HG03064 (cell line): ENCODE measurements around the gene ACO2.

Source experiments
- ATAC-seq: cut with Tn5 transposase; IDR thresholded peaks from one replicate; pipeline ENCODE4 v1.9.1; 2021; ENCODE audit warnings: low read depth; ENCODE audit not compliant: unreplicated experiment

ACO2 gene

GRCh38 chr22:41487037-41487935 lies 18.4 kb downstream of the ACO2 start:
- ATAC-seq: no peak

GRCh38 chr22:41488076-41488475 lies 19.2 kb downstream of the ACO2 start:
- no peak for ATAC-seq

GRCh38 chr22:41488596-41489385 lies 19.9 kb downstream of the ACO2 start:
- ATAC-seq: no peak

DNA sequence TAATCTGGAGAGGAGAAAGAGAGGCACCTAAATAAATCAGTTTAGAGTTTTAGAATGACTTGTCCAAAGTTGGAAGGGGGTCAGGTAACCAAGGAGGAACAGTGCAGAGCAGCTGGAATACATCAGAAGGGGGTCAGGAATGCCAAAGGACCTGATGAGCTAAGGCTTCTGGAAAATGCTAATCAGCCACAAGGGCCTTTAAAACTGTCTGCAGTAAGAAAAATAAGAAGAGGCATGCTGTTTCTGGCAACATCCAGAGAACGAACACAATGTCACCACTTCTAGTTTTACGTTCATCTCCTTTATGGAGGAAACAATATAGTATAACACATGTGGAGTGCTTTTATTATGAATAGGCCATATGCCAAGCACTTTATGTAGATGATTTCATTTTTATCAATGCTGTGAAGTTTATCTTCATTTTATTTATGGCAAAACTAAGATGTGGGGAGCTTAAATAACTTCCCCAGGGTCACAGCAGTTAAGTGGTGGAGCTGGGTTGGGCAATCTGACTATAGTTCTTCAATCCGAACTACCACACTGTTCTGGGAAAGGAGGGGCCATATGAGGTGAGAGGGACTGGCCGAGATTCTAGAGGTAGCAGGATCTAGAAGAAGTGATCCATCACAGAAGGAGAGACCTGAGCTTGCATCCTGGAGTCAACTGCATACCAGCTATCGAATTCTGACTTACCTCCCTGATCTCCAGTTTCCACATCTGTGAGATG lies 22.6 kb downstream of the ACO2 start:
- ATAC-seq: no peak

GRCh38 chr22:41498303-41498835 lies 29.5 kb downstream of the ACO2 start:
- no peak for ATAC-seq

GRCh38 chr22:41499624-41500280 lies 30.8 kb downstream of the ACO2 start:
- no peak for ATAC-seq

DNA sequence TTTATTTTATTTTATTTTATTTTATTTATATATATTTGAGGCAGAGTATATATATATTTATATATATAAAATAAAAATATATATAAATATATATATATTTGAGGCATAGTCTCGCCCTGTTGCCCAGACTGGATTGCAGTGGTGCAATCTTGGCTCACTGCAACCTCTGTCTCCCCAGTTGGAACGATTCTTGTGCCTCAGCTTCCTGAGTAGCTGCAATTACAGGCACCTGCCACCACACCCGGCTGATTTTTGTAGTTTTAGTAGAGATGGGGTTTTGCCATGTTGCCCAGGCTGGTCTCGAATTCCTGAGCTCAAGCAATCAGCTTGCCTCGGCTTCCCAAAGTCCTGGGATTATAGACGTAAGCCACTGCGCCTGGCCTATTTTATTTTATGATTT lies 31.4 kb downstream of the ACO2 start:
- no peak for ATAC-seq

GRCh38 chr22:41501209-41501608 lies 32.3 kb downstream of the ACO2 start:
- ATAC-seq: no peak

- no peak for ATAC-seq
Measured at GRCh38 chr22:41504397-41504796, 35.5 kb downstream of the ACO2 start.

- ATAC-seq: no peak
Measured at GRCh38 chr22:41504816-41505215, 35.9 kb downstream of the ACO2 start.

GRCh38 chr22:41505511-41506220 lies 36.7 kb downstream of the ACO2 start:
- ATAC-seq: no peak

DNA sequence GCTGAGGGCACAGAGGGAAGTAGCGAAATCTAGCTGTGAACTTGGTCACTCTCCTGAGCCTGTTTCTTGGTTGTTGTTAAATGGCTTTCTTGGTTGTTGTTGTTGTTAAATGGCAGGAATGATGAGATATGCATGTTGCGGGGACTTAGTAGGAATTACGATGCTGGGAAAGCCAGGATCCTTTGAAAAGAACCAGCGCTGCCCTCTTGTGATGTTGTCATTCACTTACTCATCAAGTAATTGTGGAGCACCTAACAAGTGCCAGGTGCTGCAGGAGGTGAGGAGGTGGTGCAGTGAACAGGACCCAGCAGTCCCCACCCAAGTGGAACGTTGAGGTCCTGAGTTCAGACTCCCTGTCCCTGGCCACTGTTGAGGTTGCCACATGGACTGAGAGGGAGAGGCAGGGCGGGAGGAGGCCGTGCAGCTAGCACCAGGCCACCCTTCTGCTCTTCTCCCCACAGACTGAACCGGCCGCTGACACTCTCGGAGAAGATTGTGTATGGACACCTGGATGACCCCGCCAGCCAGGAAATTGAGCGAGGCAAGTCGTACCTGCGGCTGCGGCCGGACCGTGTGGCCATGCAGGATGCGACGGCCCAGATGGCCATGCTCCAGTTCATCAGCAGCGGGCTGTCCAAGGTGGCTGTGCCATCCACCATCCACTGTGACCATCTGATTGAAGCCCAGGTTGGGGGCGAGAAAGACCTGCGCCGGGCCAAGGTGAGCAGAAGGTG lies 38.6 kb downstream of the ACO2 start:
- no peak for ATAC-seq

DNA sequence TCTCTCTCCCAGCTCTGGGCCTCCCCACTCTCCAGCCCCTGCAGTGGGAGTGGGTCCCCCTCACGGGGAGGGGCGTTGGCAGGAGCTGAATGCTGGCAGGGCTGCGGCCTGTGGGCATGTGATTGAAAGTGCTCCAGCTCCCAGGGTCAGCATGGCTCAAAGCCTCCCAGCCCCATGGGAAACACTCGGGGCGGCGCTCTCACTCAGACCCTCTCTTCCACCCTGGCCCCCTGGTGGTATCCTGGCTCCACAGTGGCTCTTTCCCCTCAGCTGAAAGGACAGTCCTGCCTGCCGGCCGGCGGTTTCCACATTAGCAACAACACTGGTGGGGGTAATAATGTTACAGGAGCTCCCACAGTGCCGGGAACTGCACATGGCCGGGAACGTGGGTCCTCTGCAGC lies 39.9 kb downstream of the ACO2 start:
- ATAC-seq: no peak

DNA sequence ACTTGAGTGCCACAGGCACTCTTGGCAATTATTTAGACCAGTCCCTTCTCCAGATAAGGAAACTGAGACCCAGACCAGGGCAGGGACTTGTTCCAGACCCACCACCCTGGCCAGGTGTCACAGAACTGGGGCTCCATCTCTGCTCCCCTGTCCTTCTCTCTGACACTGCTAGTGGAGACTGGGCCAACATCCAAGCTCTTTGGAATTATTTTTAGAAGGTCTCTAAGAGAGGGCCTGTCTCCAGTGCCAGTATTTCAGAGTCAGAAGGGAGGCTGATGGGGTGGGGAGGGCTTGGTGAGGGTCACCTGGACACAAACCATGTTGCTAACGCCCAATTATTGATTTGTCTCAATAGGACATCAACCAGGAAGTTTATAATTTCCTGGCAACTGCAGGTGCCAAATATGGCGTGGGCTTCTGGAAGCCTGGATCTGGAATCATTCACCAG lies 42.6 kb downstream of the ACO2 start:
- ATAC-seq: no peak

- ATAC-seq: no peak
Measured at GRCh38 chr22:41512421-41513194, 43.7 kb downstream of the ACO2 start.

DNA sequence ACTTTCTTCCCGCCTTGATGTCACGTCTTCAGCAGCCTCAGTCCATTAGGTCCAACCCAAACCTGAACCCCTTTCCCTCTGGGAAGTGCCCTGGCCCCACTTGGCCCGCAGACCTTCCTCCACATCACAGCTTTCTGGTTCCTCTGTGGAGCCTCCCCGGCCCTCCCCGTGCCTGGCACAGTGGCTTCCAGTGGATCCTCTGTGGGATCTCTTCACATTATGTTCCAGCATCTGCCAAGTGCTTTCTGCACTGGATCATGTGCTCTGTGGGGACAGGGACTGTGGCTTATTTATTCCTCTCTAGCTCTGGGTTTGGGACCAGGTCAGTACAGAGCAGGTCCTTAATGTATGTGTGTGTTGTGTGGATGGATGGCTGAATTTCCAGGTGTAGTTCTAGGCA lies 44.5 kb downstream of the ACO2 start:
- ATAC-seq: no peak

- ATAC-seq: no peak
Measured at GRCh38 chr22:41516462-41516861, 47.5 kb downstream of the ACO2 start.
